ENCODE results near the gene ENAM. TPM values are rescaled to one million over a fixed set of nuclear protein-coding genes. Genes with fewer than 3 reads are reported as not detected.

ENAM gene
- total RNA-seq, 1 experiment from 2014 or later = not detected

DNA sequence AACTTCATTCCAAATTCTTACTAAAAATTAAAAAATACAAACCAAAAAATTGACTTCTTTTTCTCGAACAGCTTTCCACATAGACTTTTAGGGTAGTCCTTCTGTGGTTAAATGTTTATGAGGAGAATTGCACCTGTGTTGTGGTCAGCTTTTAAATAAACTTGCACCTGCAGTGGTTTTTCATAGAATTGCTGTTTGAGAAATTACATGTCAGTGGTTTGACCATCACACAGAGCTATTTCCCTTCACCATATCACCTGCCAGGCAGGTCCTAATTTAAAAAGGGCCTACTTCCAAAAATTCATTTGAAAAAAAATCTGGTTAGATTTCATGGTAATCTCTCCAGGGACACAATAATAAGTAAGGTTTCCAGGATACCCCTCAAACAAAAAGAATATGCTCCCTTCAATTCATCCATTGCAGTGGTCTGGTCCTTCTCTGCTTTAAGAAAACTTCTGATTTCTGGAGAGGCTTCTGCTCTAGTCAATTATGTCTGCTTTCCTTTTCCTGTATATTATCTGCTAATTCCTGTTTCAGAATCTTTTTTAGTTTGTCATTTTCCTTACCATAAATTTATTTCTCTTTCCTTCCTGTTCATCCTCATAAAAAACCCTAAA, 49.9 kb downstream of the ENAM start:
- intact Hi-C loops (cut with micrococcal nuclease; ENCODE audit: unreplicated experiment) (no loop called here), in situ Hi-C loops (cut with HindIII; ENCODE audit: low pct_unique_long_range_greater_than_20kb, low sequenced_read_pairs) (no loop called here)
- no peak overlapping the region for H3K27ac ChIP-seq (ENCODE audit: low read length)
- DNase-seq (ENCODE audit: low read depth, low spot score) = no peak
- no peaks in the 10 kb centered on the region for H3K36me3 ChIP-seq (ENCODE audit: control insufficient read depth, insufficient read depth, low read length)
- POLR2A ChIA-PET = no interaction called here
- ATAC-seq = no peak
- BruUV-seq (replicated peaks) = no TSS peak
- CTCF ChIA-PET = no interaction called here
- 0 out of 2 replicates have a peak, but pooled peaks cover 2% of the 10 kb centered on the region for H3K27me3 ChIP-seq (ENCODE audit: control insufficient read depth, insufficient read depth, low read length)
- no peak for TF ChIP-seq TCF7L2 (IDR thresholded peaks at IDR 0.05; ENCODE audit: low read depth, low read length)
- TF ChIP-seq, protein P1, sequence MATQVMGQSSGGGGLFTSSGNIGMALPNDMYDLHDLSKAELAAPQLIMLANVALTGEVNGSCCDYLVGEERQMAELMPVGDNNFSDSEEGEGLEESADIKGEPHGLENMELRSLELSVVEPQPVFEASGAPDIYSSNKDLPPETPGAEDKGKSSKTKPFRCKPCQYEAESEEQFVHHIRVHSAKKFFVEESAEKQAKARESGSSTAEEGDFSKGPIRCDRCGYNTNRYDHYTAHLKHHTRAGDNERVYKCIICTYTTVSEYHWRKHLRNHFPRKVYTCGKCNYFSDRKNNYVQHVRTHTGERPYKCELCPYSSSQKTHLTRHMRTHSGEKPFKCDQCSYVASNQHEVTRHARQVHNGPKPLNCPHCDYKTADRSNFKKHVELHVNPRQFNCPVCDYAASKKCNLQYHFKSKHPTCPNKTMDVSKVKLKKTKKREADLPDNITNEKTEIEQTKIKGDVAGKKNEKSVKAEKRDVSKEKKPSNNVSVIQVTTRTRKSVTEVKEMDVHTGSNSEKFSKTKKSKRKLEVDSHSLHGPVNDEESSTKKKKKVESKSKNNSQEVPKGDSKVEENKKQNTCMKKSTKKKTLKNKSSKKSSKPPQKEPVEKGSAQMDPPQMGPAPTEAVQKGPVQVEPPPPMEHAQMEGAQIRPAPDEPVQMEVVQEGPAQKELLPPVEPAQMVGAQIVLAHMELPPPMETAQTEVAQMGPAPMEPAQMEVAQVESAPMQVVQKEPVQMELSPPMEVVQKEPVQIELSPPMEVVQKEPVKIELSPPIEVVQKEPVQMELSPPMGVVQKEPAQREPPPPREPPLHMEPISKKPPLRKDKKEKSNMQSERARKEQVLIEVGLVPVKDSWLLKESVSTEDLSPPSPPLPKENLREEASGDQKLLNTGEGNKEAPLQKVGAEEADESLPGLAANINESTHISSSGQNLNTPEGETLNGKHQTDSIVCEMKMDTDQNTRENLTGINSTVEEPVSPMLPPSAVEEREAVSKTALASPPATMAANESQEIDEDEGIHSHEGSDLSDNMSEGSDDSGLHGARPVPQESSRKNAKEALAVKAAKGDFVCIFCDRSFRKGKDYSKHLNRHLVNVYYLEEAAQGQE (IDR thresholded peaks at IDR 0.05; ENCODE audit: insufficient read depth in 1 of 2, low read depth in 2 of 2, low read length in 1 of 2) = no peak
- TF ChIP-seq, protein P2, sequence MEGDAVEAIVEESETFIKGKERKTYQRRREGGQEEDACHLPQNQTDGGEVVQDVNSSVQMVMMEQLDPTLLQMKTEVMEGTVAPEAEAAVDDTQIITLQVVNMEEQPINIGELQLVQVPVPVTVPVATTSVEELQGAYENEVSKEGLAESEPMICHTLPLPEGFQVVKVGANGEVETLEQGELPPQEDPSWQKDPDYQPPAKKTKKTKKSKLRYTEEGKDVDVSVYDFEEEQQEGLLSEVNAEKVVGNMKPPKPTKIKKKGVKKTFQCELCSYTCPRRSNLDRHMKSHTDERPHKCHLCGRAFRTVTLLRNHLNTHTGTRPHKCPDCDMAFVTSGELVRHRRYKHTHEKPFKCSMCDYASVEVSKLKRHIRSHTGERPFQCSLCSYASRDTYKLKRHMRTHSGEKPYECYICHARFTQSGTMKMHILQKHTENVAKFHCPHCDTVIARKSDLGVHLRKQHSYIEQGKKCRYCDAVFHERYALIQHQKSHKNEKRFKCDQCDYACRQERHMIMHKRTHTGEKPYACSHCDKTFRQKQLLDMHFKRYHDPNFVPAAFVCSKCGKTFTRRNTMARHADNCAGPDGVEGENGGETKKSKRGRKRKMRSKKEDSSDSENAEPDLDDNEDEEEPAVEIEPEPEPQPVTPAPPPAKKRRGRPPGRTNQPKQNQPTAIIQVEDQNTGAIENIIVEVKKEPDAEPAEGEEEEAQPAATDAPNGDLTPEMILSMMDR (IDR thresholded peaks at IDR 0.05) = no peak
- TF ChIP-seq POLR2AphosphoS5 (IDR thresholded peaks at IDR 0.05; ENCODE audit: low read depth, low read length) = no peak
- TF ChIP-seq SIN3A (IDR thresholded peaks at IDR 0.05; ENCODE audit: borderline replicate concordance, insufficient read depth, low read depth, low read length) = no peak
- H3K4me3 ChIP-seq (ENCODE audit: low read depth in 2 of 2, low read length in 2 of 2) = no peak overlapping the region
- H3K9me3 ChIP-seq (ENCODE audit: control insufficient read depth, insufficient read depth, low read depth, low read length) = no peaks in the 10 kb centered on the region
- H3K4me1 ChIP-seq (ENCODE audit: control insufficient read depth, insufficient read depth, low read length) = no peaks in the 10 kb centered on the region

DNA sequence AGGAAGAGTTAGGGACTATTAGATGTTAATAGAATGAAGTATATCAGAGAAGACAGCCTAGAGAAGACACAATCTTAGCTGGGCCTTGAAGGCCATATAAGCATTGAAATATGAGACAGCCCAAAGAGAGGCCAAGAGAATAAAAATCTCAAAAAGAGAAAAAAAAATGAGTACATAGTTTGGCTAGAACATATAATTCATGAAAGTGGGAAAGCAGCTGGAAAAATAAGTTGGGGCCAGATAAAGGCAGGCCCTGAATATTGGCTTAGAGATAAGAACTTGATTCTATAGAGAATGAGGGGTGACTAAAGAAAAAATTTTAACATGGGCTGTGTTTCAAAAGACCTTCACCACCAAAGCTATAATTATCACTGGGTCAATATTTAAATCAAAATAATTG, 52.4 kb downstream of the ENAM start:
- DNase-seq (ENCODE audit: low read depth, low spot score) (no peak), ATAC-seq (no peak)
- intact Hi-C loops (cut with micrococcal nuclease; ENCODE audit: unreplicated experiment) (no loop called here), in situ Hi-C loops (cut with HindIII; ENCODE audit: low pct_unique_long_range_greater_than_20kb, low sequenced_read_pairs) (no loop called here)
- no peak overlapping the region for H3K4me3 ChIP-seq (ENCODE audit: low read depth in 2 of 2, low read length in 2 of 2)
- no peaks in the 10 kb centered on the region for H3K27me3 ChIP-seq (ENCODE audit: control insufficient read depth, insufficient read depth, low read length)
- no peaks in the 10 kb centered on the region for H3K36me3 ChIP-seq (ENCODE audit: control insufficient read depth, insufficient read depth, low read length)
- TF ChIP-seq POLR2AphosphoS5 (IDR thresholded peaks at IDR 0.05; ENCODE audit: low read depth, low read length) = no peak
- TF ChIP-seq SIN3A (IDR thresholded peaks at IDR 0.05; ENCODE audit: borderline replicate concordance, insufficient read depth, low read depth, low read length) = no peak
- no peak for TF ChIP-seq TCF7L2 (IDR thresholded peaks at IDR 0.05; ENCODE audit: low read depth, low read length)
- TF ChIP-seq, protein P1 (IDR thresholded peaks at IDR 0.05; ENCODE audit: insufficient read depth in 1 of 2, low read depth in 2 of 2, low read length in 1 of 2) = no peak
- TF ChIP-seq, protein P2 (IDR thresholded peaks at IDR 0.05) = no peak
- H3K9me3 ChIP-seq (ENCODE audit: control insufficient read depth, insufficient read depth, low read depth, low read length) = no peaks in the 10 kb centered on the region
- no peak overlapping the region for H3K27ac ChIP-seq (ENCODE audit: low read length)
- POLR2A ChIA-PET = no interaction called here
- CTCF ChIA-PET = no interaction called here
- no TSS peak for BruUV-seq (replicated peaks)
- no peaks in the 10 kb centered on the region for H3K4me1 ChIP-seq (ENCODE audit: control insufficient read depth, insufficient read depth, low read length)

Measured in Panc1 (cell line).